ENCODE results near the gene COX6B2. TPM values are rescaled to one million over a fixed set of nuclear protein-coding genes. Genes with fewer than 3 reads are reported as not detected.

Gene COX6B2
- total RNA-seq, 1 donor from 2014 or later: not detected

DNA sequence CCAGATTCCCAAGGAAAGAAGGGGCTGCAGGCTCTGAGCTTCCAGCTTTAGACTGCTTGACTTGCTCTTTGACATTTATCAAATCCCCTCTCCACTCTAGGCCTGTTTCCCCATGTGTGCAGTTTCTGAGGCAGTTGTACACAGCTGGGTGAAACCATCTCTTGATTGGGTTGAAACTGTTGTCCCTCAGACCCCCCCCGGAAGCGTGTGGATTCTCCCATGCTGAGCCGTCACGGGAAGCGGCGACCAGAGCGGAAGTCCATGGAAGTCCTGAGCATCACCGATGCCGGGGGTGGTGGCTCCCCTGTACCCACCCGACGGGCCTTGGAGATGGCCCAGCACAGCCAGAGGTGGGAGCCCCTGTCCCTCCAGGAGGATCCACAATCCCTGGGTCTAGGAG, 51.0 kb downstream of the COX6B2 start:
- DNase-seq (no peak), ATAC-seq (ENCODE audit: poor library complexity) (no peak)
- intact Hi-C loops (cut with DNase I): loop anchor here (5.0 kb wide), 1 partner anchor 79 kb away; the partner anchor contains the start of gene TMEM238

DNA sequence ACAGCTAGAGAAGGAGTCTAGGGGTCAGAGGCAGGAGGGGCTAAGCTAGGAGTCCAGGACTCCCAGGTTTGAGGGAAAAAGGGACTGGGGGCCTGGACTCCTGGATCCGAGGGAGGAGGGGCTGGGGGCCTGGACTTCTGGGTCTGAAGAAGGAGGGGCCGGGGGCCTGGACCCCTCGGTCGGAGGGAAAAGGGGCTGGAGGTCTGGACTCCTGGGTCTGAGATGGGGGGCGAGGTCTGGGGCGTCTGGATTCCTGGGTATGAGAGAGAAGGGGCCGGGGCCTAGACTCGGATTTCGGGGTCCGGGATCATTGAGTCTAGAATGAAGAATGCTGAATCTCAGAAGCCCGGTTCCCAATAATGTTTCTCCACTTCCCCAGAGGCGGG, 52.2 kb downstream of the COX6B2 start:
- intact Hi-C loops (cut with DNase I): loop anchor here (5.0 kb wide), 1 partner anchor 80 kb away; the partner anchor contains the start of gene TMEM238
- no peak for DNase-seq
- no peak for ATAC-seq (ENCODE audit: poor library complexity)

DNA sequence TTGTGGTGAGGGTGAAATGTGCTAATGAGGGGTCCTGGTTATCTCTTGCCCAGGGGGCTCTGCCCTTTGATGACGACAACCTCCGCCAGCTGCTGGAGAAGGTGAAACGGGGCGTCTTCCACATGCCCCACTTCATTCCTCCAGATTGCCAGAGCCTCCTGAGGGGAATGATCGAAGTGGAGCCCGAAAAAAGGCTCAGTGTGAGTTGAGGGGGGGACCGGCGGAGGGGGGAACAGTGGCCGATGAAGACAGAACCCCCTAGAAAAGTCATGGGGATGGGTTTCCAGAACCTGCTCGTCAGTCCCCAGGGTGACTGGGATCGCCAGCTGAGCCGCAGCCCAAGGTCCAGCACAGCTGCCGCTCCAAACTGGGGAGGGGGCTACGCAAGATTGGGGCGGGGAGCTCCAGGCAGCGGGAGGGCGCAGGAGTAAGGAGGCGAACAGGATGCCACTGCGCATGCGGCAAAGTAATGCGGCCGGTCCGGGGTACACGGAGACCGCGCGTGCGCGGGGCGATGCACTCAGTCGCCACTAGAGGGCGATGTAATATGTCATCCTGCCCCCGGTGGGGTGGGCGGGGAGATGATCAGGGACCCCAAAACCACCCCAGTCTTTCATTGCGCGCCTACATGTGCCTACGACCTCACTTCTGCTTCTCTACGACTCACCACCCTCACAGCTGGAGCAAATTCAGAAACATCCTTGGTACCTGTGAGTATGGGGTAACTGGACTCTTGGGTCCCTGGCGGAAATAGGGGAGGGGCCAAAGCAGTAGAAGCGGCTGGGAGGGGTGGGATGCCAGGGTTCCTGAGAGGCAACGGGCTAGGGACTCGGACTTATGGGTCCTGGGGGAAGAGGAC, 52.8 kb downstream of the COX6B2 start:
- peak; percentile 89 for ATAC-seq (ENCODE audit: poor library complexity)
- intact Hi-C loops (cut with DNase I): loop anchor here (5.0 kb wide), 1 partner anchor 81 kb away; the partner anchor contains the start of gene TMEM238
- peak; percentile 93 for DNase-seq

DNA sequence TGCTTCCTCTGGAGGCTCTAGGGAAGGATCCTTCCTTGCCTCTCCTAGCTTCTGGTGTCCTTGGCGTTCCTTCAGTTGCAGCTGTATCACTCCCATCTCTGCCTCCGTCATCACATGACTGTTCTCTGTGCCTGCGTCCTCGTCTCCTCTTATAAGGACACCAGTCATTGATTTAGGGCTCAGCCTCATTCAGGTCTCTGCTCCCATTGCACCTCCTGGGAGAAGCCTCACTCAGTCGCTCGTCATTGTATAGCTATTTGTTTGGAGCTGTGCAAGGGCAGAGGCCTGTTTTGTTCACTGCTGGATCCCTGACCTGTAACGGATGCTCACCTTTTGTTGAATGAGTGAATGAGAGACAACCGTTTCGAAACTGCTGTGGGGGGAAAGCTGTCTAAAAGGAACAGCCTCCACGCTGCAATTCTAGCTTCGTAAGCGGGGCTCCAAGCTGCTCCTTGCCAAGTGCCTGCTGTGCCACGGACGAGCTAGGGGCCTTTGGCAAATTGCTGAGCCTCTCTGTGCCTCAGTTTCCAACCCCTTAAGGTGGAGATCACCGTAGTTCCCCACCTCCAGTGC, 53.5 kb downstream of the COX6B2 start:
- no peak for DNase-seq

DNA sequence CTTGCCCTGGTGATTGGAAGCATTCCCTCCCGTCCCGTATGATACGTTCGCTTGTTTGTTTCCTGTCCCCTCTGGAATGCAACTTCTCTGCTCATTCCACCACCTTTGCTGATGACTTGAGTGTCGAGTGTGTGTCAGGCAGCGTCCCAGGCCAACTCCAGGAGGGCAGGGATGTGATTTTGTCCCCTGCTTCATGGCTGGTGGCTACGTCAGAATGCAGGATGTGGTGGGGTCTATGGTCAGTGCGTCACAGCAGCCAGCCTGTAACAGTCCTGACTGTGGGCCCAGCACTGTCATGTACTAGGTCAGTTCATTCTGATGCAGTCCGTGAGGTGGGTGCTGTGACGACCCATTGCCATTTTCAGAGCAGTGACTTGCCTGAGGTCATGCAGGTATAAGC, 54.5 kb downstream of the COX6B2 start:
- intact Hi-C loops (cut with DNase I): loop anchor here (5.0 kb wide), 1 partner anchor 82 kb away; the partner anchor contains the start of gene TMEM238
- ATAC-seq (ENCODE audit: poor library complexity): no peak

More for the DNA sequence above, 53.5 kb downstream of the COX6B2 start:
- intact Hi-C loops (cut with DNase I): loop anchor here (5.0 kb wide), 1 partner anchor 81 kb away; the partner anchor contains the start of gene TMEM238
- no peak for ATAC-seq (ENCODE audit: poor library complexity)

More for the DNA sequence above, 54.5 kb downstream of the COX6B2 start:
- no peak for DNase-seq

Other genes starting within 250 kb of the COX6B2 start
- gene PPP1R12C, start 237.1 kb downstream of the COX6B2 start, total RNA-seq: 126 TPM
- gene TNNT1, start 205.5 kb downstream of the COX6B2 start, total RNA-seq: 54.1 TPM
- gene TNNI3, start 197.0 kb downstream of the COX6B2 start, total RNA-seq: 4,564 TPM
- 0.59 TPM for gene DNAAF3, start 188.1 kb downstream of the COX6B2 start, total RNA-seq
- gene SYT5, start 174.4 kb downstream of the COX6B2 start, total RNA-seq: not detected
- gene PTPRH, start 145.2 kb downstream of the COX6B2 start, total RNA-seq: 0.54 TPM
- gene TMEM86B, start 126.0 kb downstream of the COX6B2 start, total RNA-seq: 2.3 TPM
- 37.1 TPM for gene PPP6R1, start 95.7 kb downstream of the COX6B2 start, total RNA-seq
- gene HSPBP1, start 74.6 kb downstream of the COX6B2 start, total RNA-seq: 29.2 TPM
- gene BRSK1, start 70.7 kb downstream of the COX6B2 start, total RNA-seq: 1.6 TPM
- gene TMEM150B, start 29.4 kb downstream of the COX6B2 start, total RNA-seq: 1.7 TPM
- gene KMT5C, start 14.8 kb downstream of the COX6B2 start, total RNA-seq: 6.6 TPM
- gene GARIN5B, start 8.5 kb upstream of the COX6B2 start, total RNA-seq: not detected
- not detected for gene IL11, start 15.7 kb upstream of the COX6B2 start, total RNA-seq
- gene TMEM190, start 22.1 kb upstream of the COX6B2 start, total RNA-seq: not detected
- gene TMEM238, start 29.6 kb upstream of the COX6B2 start, total RNA-seq: 1.0 TPM
- gene RPL28, start 31.2 kb upstream of the COX6B2 start, total RNA-seq: 569 TPM
- 22.6 TPM for gene UBE2S, start 53.1 kb upstream of the COX6B2 start, total RNA-seq
- not detected for gene SHISA7, start 88.6 kb upstream of the COX6B2 start, total RNA-seq
- 48.9 TPM for gene ISOC2, start 106.9 kb upstream of the COX6B2 start, total RNA-seq
- gene C19orf85, start 110.0 kb upstream of the COX6B2 start, total RNA-seq: not detected
- gene ZNF628, start 121.9 kb upstream of the COX6B2 start, total RNA-seq: 4.7 TPM
- gene NAT14, start 130.5 kb upstream of the COX6B2 start, total RNA-seq: 2.9 TPM
- 2.6 TPM for gene SSC5D, start 133.7 kb upstream of the COX6B2 start, total RNA-seq
- gene SBK2, start 182.4 kb upstream of the COX6B2 start, total RNA-seq: 15.6 TPM
- gene SBK3, start 190.8 kb upstream of the COX6B2 start, total RNA-seq: 27.4 TPM
- gene ZNF579, start 226.1 kb upstream of the COX6B2 start, total RNA-seq: 13.6 TPM
- gene FIZ1, start 244.8 kb upstream of the COX6B2 start, total RNA-seq: 13.0 TPM
- 17.5 TPM for gene ZNF524, start 245.6 kb upstream of the COX6B2 start, total RNA-seq